IMR-90 (cell line): Measurements from ENCODE around the gene NWD2. TPM values are rescaled to one million over a fixed set of nuclear protein-coding genes. Genes with fewer than 3 reads are reported as not detected.

Experiments
- ATAC-seq: fragments of 200-7000 bp; cut with Tn5 transposase; 2 replicates; pipeline ENCODE4 v1.9.1; 2020; ENCODE audit warnings: low read depth, mild to moderate bottlenecking, moderate library complexity
- BruUV-seq: library from RNA; stranded (reverse); fragments of 400-500 nt; replicated peaks from 2 replicates; lab custom pipeline; 2021; lab: Mats Ljungman, UMichigan
- CTCF ChIA-PET: fragments of 300-600 bp; formaldehyde crosslinking; extraction: SDS; loops from one replicate; lab custom pipeline; 2021; ENCODE audit warnings: antibody characterized with exemption; lab: Yijun Ruan, JAX
- POLR2A ChIA-PET: fragments of 300-600 bp; sonication (Branson Sonifier 250); formaldehyde crosslinking; loops from one replicate; lab custom pipeline; 2022; ENCODE audit warnings: antibody characterized with exemption; ENCODE audit not compliant: unreplicated experiment; lab: Charles Lee
- DNase-seq: peaks from one replicate; pipeline ENCODE4 v3.0.0; 2013
- H2AFZ ChIP-seq: replicated peaks from 2 replicates; pipeline ENCODE3; 2013; ENCODE audit warnings: low read length, mild to moderate bottlenecking; ENCODE audit not compliant: poor library complexity
- H2AK5ac ChIP-seq: 2 replicates; pipeline ENCODE4 v1.6.1; 2013; ENCODE audit warnings: low read depth, low read length, inconsistent platforms
- H2AK9ac ChIP-seq: replicated peaks from 2 replicates; pipeline ENCODE3; 2013; ENCODE audit warnings: mild to moderate bottlenecking, low read depth, low read length, moderate library complexity; ENCODE audit not compliant: poor library complexity
- H2BK120ac ChIP-seq: 2 replicates; pipeline ENCODE4 v1.6.1; 2013; ENCODE audit warnings: low read depth, low read length, inconsistent platforms
- H2BK15ac ChIP-seq: 3 replicates; pipeline ENCODE4 v1.6.1; 2013; ENCODE audit warnings: low read depth, low read length, inconsistent platforms
- H2BK20ac ChIP-seq: 2 replicates; pipeline ENCODE4 v1.6.1; 2013; ENCODE audit warnings: low read depth, mild to moderate bottlenecking, inconsistent platforms, low read length, moderate library complexity
- H2BK5ac ChIP-seq: 2 replicates; pipeline ENCODE4 v1.6.1; 2013; ENCODE audit warnings: mild to moderate bottlenecking, low read depth, low read length, inconsistent platforms; ENCODE audit not compliant: poor library complexity, severe bottlenecking
- H3K14ac ChIP-seq: replicated peaks from 2 replicates; pipeline ENCODE4 v1.6.1; 2013; ENCODE audit warnings: low read depth, low read length, inconsistent platforms
- H3K18ac ChIP-seq: 2 replicates; pipeline ENCODE4 v1.6.1; 2013; ENCODE audit warnings: low read depth, low read length, control low read depth
- H3K23ac ChIP-seq: 2 replicates; pipeline ENCODE4 v1.6.1; 2013; ENCODE audit warnings: low read depth, low read length, inconsistent platforms
- H3K27ac ChIP-seq: 2 replicates; pipeline ENCODE4 v1.5.1; 2013; ENCODE audit warnings: mild to moderate bottlenecking, control low read depth, low read length; ENCODE audit not compliant: insufficient read depth
- H3K27me3 ChIP-seq: 2 replicates; pipeline ENCODE4 v1.6.1; 2013; ENCODE audit warnings: low read length; ENCODE audit not compliant: control insufficient read depth, insufficient read depth
- H3K36me3 ChIP-seq: 2 replicates; pipeline ENCODE4 v1.6.1; 2013; ENCODE audit warnings: low read length, mixed read lengths; ENCODE audit not compliant: control insufficient read depth, insufficient read depth
- H3K4ac ChIP-seq: 2 replicates; pipeline ENCODE4 v1.6.1; 2013; ENCODE audit warnings: low read depth, low read length, inconsistent platforms
- H3K4me1 ChIP-seq: 2 replicates; pipeline ENCODE4 v1.6.1; 2013; ENCODE audit warnings: low read length, mixed read lengths; ENCODE audit not compliant: control insufficient read depth, insufficient read depth
- H3K4me2 ChIP-seq: 2 replicates; pipeline ENCODE4 v1.6.1; 2013; ENCODE audit warnings: low read depth, mild to moderate bottlenecking, control low read depth, low read length, moderate library complexity
- H3K4me3 ChIP-seq: 2 replicates; pipeline ENCODE4 v1.5.1; 2013; ENCODE audit warnings: low read depth, mild to moderate bottlenecking, control low read depth, low read length, moderate library complexity; ENCODE audit not compliant: insufficient read depth
- H3K56ac ChIP-seq: 2 replicates; pipeline ENCODE4 v1.6.1; 2013; ENCODE audit warnings: low read length, inconsistent platforms; ENCODE audit not compliant: insufficient read depth; ENCODE audit errors: extremely low read depth
- H3K79me1 ChIP-seq, 2 experiments: 2 replicates each; pipeline ENCODE4 v1.6.1; 2013; ENCODE audit warnings: low read length in 2 of 2, inconsistent platforms in 1 of 2, low read depth in 1 of 2
- H3K9ac ChIP-seq: 2 replicates; pipeline ENCODE4 v1.6.1; 2013; ENCODE audit warnings: low read depth, low read length, control low read depth
- H3K9me1 ChIP-seq: 2 replicates; pipeline ENCODE4 v1.6.1; 2013; ENCODE audit warnings: low read length, inconsistent platforms; ENCODE audit not compliant: insufficient read depth
- H3K9me3 ChIP-seq: 2 replicates; pipeline ENCODE4 v1.6.1; 2013; ENCODE audit warnings: low read length; ENCODE audit not compliant: control insufficient read depth, insufficient read depth
- H4K20me1 ChIP-seq: 2 replicates; pipeline ENCODE4 v1.6.1; 2013; ENCODE audit warnings: low read length, inconsistent platforms; ENCODE audit not compliant: insufficient read depth
- H4K5ac ChIP-seq: 2 replicates; pipeline ENCODE4 v1.6.1; 2013; ENCODE audit warnings: mild to moderate bottlenecking, low read depth, low read length, control low read depth
- H4K8ac ChIP-seq, 2 experiments: 2 replicates each; pipeline ENCODE4 v1.6.1; 2013; ENCODE audit warnings: low read depth in 2 of 2, low read length in 2 of 2, control low read depth in 1 of 2, inconsistent platforms in 1 of 2
- H4K91ac ChIP-seq: 2 replicates; pipeline ENCODE4 v1.6.1; 2013; ENCODE audit warnings: low read depth, low read length, inconsistent platforms; ENCODE audit not compliant: insufficient read depth
- BHLHE40 ChIP-seq: fragments of 150-350 bp; IDR thresholded peaks from 2 replicates; pipeline ENCODE4 v1.6.1; 2016; ENCODE audit warnings: mild to moderate bottlenecking, low read depth, low read length
- CEBPB ChIP-seq: IDR thresholded peaks from 2 replicates; pipeline ENCODE4 v1.6.1; 2012; ENCODE audit warnings: low read depth, low read length, improper control_type of control experiment
- CHD1 ChIP-seq: IDR thresholded peaks from 2 replicates; pipeline ENCODE4 v1.6.1; 2012; ENCODE audit warnings: low read depth, low read length, improper control_type of control experiment
- FOS ChIP-seq: fragments of 150-350 bp; IDR thresholded peaks from 2 replicates; pipeline ENCODE4 v1.6.1; 2016; ENCODE audit warnings: low read depth, low read length
- MAFK ChIP-seq: IDR thresholded peaks from 2 replicates; pipeline ENCODE4 v1.6.1; 2012; ENCODE audit warnings: low read depth, low read length, improper control_type of control experiment
- MAZ ChIP-seq: IDR thresholded peaks from 2 replicates; pipeline ENCODE4 v1.6.1; 2012; ENCODE audit warnings: low read depth, mild to moderate bottlenecking, low read length, improper control_type of control experiment, moderate library complexity, borderline replicate concordance
- MXI1 ChIP-seq: IDR thresholded peaks from 2 replicates; pipeline ENCODE4 v1.6.1; 2012; ENCODE audit warnings: low read depth, mild to moderate bottlenecking, low read length, moderate library complexity, borderline replicate concordance
- NFE2L2 ChIP-seq: fragments of 150-350 bp; IDR thresholded peaks from 2 replicates; pipeline ENCODE4 v1.6.1; 2016; ENCODE audit warnings: low read depth, mild to moderate bottlenecking, low read length
- POLR2A ChIP-seq: IDR thresholded peaks from 2 replicates; pipeline ENCODE4 v1.6.1; 2012; ENCODE audit warnings: mild to moderate bottlenecking, low read depth, low read length
- RAD21 ChIP-seq: IDR thresholded peaks from 2 replicates; pipeline ENCODE4 v1.6.1; 2012; ENCODE audit warnings: low read length, improper control_type of control experiment
- RCOR1 ChIP-seq: IDR thresholded peaks from 2 replicates; pipeline ENCODE4 v1.6.1; 2012; ENCODE audit warnings: mild to moderate bottlenecking, low read length, improper control_type of control experiment; ENCODE audit not compliant: insufficient replicate concordance
- RFX5 ChIP-seq: IDR thresholded peaks from 2 replicates; pipeline ENCODE4 v1.8.0; 2012; ENCODE audit warnings: low read depth, mild to moderate bottlenecking, low read length, moderate library complexity
- SMC3 ChIP-seq: fragments of 150-350 bp; IDR thresholded peaks from 2 replicates; pipeline ENCODE4 v1.6.1; 2016; ENCODE audit warnings: low read depth, mild to moderate bottlenecking, antibody characterized with exemption, low read length, moderate library complexity
- WGBS, 2 experiments: methylation state at CpG; one replicate each; pipeline versions ENCODE4 v1.1.5 to v1.1.7; 2013; ENCODE audit warnings: missing lambda C conversion rate in 2 of 2; ENCODE audit not compliant: insufficient read length in 1 of 2; ENCODE audit errors: extremely low coverage in 2 of 2; 5-methylcytosine and 5-hydroxymethylcytosine counted together
- dilution Hi-C: fragments of 300-500 bp; cut with HindIII; formaldehyde crosslinking; loops from one replicate; pipeline ENCODE4 v1.14.3; 2018; ENCODE audit warnings: low sequenced_read_pairs; ENCODE audit not compliant: unreplicated experiment
- in situ Hi-C: fragments of 300-500 bp; cut with MboI; formaldehyde crosslinking; loops from 3 replicates; pipeline ENCODE4 v1.14.3; 2019; ENCODE audit warnings: low sequenced_read_pairs, inconsistent platforms, mixed read lengths
- intact Hi-C: fragments of 100-400 bp; cut with micrococcal nuclease; formaldehyde crosslinking; loops from 2 replicates; pipeline ENCODE4 v1.10.0; 2022
- polyA plus RNA-seq, 3 experiments: library from polyadenylated mRNA; depleted of rRNA; stranded (reverse); fragments of >200 nt; gene quantifications; 2 replicates each; pipeline ENCODE4 v1.2.3, GENCODE V29; 2012; ENCODE audit warnings: low replicate concordance in 1 of 3
- total RNA-seq: library from RNA; depleted of rRNA; stranded (reverse); fragments of >200 nt; gene quantifications from 2 replicates; pipeline ENCODE4 v1.2.3, GENCODE V29; 2012
- TF ChIP-seq, protein P1 (sequence below): fragments of 150-350 bp; IDR thresholded peaks from 2 replicates; pipeline ENCODE4 v1.6.1; 2016; ENCODE audit warnings: low read depth, mild to moderate bottlenecking, low read length, moderate library complexity, borderline replicate concordance
- TF ChIP-seq, protein P2 (sequence below): fragments of 150-350 bp; IDR thresholded peaks from 2 replicates; pipeline ENCODE4 v1.6.1; 2017; ENCODE audit warnings: mild to moderate bottlenecking, antibody characterized with exemption, low read length, low read depth
- TF ChIP-seq, protein P3 (sequence below): conservative IDR thresholded peaks from 2 replicates; pipeline ENCODE4 v1.5.1; 2012; ENCODE audit warnings: mild to moderate bottlenecking, low read depth, low read length, improper control_type of control experiment

The NWD2 gene
- total and polyA plus RNA-seq, 2 of the 4 experiments (the other 2 are of a cell fraction): not detected

- Histone ChIP-seq H3K14ac (no peak overlapping the region), H3K4me3 (no peak overlapping the region), H3K27me3 (no peaks in the 10 kb centered on the region), H2AK5ac (no peak overlapping the region), H4K91ac (no peak overlapping the region), H2BK15ac (no peak overlapping the region), H3K4me2 (no peak overlapping the region), H4K5ac (no peak overlapping the region), H3K4ac (no peak overlapping the region), H3K56ac (no peak overlapping the region), H3K27ac (no peak overlapping the region), H2AFZ (no peak overlapping the region), H3K18ac (no peak overlapping the region), H3K79me1 (no peaks in the 10 kb centered on the region), H3K23ac (no peak overlapping the region), H4K8ac (no peak overlapping the region), H3K36me3 (no peaks in the 10 kb centered on the region), H2BK120ac (no peak overlapping the region), H2BK20ac (no peak overlapping the region), H4K20me1 (no peaks in the 10 kb centered on the region), H3K4me1 (no peaks in the 10 kb centered on the region), H3K9me3 (no peaks in the 10 kb centered on the region), H3K9me1 (no peaks in the 10 kb centered on the region), H2BK5ac (no peak overlapping the region), H3K9ac (no peak overlapping the region), H2AK9ac (no peak overlapping the region)
- WGBS, 2 experiments: no CpG with 5 or more reads among the region's 1 CpG
- BruUV-seq: no TSS peak
- dilution Hi-C loops: no loop called here
- TF ChIP-seq BHLHE40 (no peak), NFE2L2 (no peak), CEBPB (no peak), MXI1 (no peak), POLR2A (no peak), FOS (no peak), MAFK (no peak), RFX5 (no peak), MAZ (no peak), CHD1 (no peak), SMC3 (no peak), RAD21 (no peak), RCOR1 (no peak)
- TF ChIP-seq, protein P1, sequence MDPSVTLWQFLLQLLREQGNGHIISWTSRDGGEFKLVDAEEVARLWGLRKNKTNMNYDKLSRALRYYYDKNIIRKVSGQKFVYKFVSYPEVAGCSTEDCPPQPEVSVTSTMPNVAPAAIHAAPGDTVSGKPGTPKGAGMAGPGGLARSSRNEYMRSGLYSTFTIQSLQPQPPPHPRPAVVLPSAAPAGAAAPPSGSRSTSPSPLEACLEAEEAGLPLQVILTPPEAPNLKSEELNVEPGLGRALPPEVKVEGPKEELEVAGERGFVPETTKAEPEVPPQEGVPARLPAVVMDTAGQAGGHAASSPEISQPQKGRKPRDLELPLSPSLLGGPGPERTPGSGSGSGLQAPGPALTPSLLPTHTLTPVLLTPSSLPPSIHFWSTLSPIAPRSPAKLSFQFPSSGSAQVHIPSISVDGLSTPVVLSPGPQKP: no peak
- TF ChIP-seq, protein P2, sequence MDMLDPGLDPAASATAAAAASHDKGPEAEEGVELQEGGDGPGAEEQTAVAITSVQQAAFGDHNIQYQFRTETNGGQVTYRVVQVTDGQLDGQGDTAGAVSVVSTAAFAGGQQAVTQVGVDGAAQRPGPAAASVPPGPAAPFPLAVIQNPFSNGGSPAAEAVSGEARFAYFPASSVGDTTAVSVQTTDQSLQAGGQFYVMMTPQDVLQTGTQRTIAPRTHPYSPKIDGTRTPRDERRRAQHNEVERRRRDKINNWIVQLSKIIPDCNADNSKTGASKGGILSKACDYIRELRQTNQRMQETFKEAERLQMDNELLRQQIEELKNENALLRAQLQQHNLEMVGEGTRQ: no peak
- TF ChIP-seq, protein P3, sequence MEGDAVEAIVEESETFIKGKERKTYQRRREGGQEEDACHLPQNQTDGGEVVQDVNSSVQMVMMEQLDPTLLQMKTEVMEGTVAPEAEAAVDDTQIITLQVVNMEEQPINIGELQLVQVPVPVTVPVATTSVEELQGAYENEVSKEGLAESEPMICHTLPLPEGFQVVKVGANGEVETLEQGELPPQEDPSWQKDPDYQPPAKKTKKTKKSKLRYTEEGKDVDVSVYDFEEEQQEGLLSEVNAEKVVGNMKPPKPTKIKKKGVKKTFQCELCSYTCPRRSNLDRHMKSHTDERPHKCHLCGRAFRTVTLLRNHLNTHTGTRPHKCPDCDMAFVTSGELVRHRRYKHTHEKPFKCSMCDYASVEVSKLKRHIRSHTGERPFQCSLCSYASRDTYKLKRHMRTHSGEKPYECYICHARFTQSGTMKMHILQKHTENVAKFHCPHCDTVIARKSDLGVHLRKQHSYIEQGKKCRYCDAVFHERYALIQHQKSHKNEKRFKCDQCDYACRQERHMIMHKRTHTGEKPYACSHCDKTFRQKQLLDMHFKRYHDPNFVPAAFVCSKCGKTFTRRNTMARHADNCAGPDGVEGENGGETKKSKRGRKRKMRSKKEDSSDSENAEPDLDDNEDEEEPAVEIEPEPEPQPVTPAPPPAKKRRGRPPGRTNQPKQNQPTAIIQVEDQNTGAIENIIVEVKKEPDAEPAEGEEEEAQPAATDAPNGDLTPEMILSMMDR: no peak
- intact Hi-C loops: no loop called here
- ChIA-PET POLR2A (no interaction called here), CTCF (no interaction called here)
- in situ Hi-C loops: no loop called here
- ATAC-seq (no peak), DNase-seq (no peak)
These were observed 192.0 kb downstream of the NWD2 start for GRCh38 chr4:37436546-37436945.
